DMS 273 (cell line): ENCODE measurements around the gene GRM7.

Experiments
- DNase-seq: peaks from one replicate; lab custom pipeline; 2025; ENCODE audit not compliant: unreplicated experiment; lab: John Stamatoyannopoulos, UW

GRM7 gene

GRCh38 chr3:7760718-7761117, 899.8 kb downstream of the GRM7 start:
- DNase-seq = no peak

- peak; percentile 0 for DNase-seq
Measured at GRCh38 chr3:7764115-7764514, 903.2 kb downstream of the GRM7 start.

- DNase-seq = no peak
Measured at GRCh38 chr3:7766530-7766929, 905.6 kb downstream of the GRM7 start.

GRCh38 chr3:7779331-7779730, 918.4 kb downstream of the GRM7 start:
- DNase-seq = no peak

GRCh38 chr3:7781395-7781794, 920.5 kb downstream of the GRM7 start:
- no peak for DNase-seq

GRCh38 chr3:7787871-7788828, 927.2 kb downstream of the GRM7 start:
- DNase-seq = no peak

- DNase-seq = no peak
Measured at GRCh38 chr3:7788881-7789280, 928.0 kb downstream of the GRM7 start.

- no peak for DNase-seq
Measured at GRCh38 chr3:7789324-7789723, 928.4 kb downstream of the GRM7 start.

- DNase-seq = no peak
Measured at GRCh38 chr3:7790141-7790540, 929.2 kb downstream of the GRM7 start.
